Ectodermal cell (in vitro differentiated cells): ENCODE measurements around the gene AHNAK.
"Not testable (repeated sequence)": the region's sequence is repeated elsewhere in the genome, so short reads cannot be mapped to it uniquely, and the experiment has no call there.

Experiments used
- H3K27ac ChIP-seq: 2 replicates; pipeline ENCODE4 v1.7.0; 2013; ENCODE audit warnings: mild to moderate bottlenecking, low read depth, low read length; ENCODE audit not compliant: insufficient read depth, poor library complexity, severe bottlenecking
- H3K27me3 ChIP-seq: 2 replicates; pipeline ENCODE4 v1.7.0; 2013; ENCODE audit warnings: mild to moderate bottlenecking, low read length; ENCODE audit not compliant: insufficient read depth, control insufficient read depth, poor library complexity, severe bottlenecking
- H3K36me3 ChIP-seq: one replicate; pipeline ENCODE4 v1.7.0; 2013; ENCODE audit warnings: low read length; ENCODE audit not compliant: control insufficient read depth, insufficient read depth
- H3K4me1 ChIP-seq: one replicate; pipeline ENCODE4 v1.7.0; 2013; ENCODE audit warnings: low read length; ENCODE audit not compliant: control insufficient read depth, insufficient read depth
- H3K4me3 ChIP-seq: 2 replicates; pipeline ENCODE4 v1.7.0; 2013; ENCODE audit warnings: low read depth, low read length, control low read depth; ENCODE audit not compliant: insufficient read depth
- H3K9me3 ChIP-seq: 2 replicates; pipeline ENCODE4 v1.7.0; 2013; ENCODE audit warnings: mild to moderate bottlenecking, low read length, moderate library complexity; ENCODE audit not compliant: control insufficient read depth
- WGBS, 2 experiments: methylation state at CpG; one replicate each; pipeline ENCODE4 v1.1.7; 2013; ENCODE audit warnings: missing lambda C conversion rate in 2 of 2; 5-methylcytosine and 5-hydroxymethylcytosine counted together

Gene AHNAK

GRCh38 chr11:62459080-62459479 is 87.5 kb downstream of the AHNAK start:
- H3K4me3 ChIP-seq: no peak overlapping the region
- WGBS, 2 experiments: 83 to 84% methylated on average over 1 of the region's 1 CpG
- no peaks in the 10 kb centered on the region for H3K36me3 ChIP-seq
- no peaks in the 10 kb centered on the region for H3K27me3 ChIP-seq
- H3K9me3 ChIP-seq: no peaks in the 10 kb centered on the region
- H3K4me1 ChIP-seq: no peaks in the 10 kb centered on the region
- no peak overlapping the region for H3K27ac ChIP-seq

DNA sequence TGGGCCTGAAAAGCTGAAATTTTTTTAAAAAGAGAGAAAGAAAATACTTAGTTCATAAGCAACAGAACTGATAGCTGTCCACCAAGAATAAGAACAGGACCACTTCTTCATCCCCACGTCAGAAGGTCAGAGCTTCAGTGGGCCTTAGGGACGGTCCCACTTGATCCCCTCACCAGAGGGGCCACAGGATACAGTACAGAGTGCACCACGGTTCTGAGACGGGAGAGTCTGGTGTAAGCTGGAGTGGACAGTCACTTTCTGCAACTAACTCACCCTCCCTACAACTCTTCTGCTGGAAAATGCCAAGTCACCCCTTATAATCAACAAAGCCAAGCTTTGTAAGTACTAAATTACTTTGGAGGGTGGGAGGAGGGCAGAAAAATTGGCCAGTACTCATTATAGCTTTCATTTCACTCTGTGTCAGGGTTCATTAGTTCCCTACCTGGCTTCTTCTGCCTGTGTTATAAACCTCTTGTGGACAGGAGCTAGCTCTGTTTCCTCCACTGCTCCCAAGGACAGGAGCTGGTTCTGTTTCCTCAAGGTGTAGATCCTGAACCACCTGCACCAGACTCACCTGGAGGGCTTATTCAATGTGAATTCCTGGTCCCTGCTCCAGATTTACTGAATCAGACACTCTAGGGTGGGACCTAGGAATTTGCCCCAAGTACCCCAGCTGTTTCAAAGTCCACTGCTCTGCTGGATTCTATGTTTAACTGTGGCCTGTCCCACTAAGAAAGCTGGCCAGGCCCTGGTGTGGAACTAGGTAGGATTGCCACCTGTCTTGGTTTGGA is 88.2 kb downstream of the AHNAK start:
- 75 to 81% methylated on average over 4 of the region's 4 CpGs for WGBS, 2 experiments
- Histone ChIP-seq H3K4me1 (no peaks in the 10 kb centered on the region), H3K27me3 (no peaks in the 10 kb centered on the region), H3K36me3 (no peaks in the 10 kb centered on the region), H3K9me3 (no peaks in the 10 kb centered on the region), H3K4me3 (no peak overlapping the region), H3K27ac (no peak overlapping the region)

GRCh38 chr11:62457478-62457877 is 89.1 kb downstream of the AHNAK start:
- no peaks in the 10 kb centered on the region for H3K27me3 ChIP-seq
- WGBS, 2 experiments: 83 to 86% methylated on average over 4 of the region's 4 CpGs
- H3K27ac ChIP-seq: no peak overlapping the region
- H3K9me3 ChIP-seq: no peaks in the 10 kb centered on the region
- no peaks in the 10 kb centered on the region for H3K36me3 ChIP-seq
- H3K4me3 ChIP-seq: no peak overlapping the region
- no peaks in the 10 kb centered on the region for H3K4me1 ChIP-seq

DNA sequence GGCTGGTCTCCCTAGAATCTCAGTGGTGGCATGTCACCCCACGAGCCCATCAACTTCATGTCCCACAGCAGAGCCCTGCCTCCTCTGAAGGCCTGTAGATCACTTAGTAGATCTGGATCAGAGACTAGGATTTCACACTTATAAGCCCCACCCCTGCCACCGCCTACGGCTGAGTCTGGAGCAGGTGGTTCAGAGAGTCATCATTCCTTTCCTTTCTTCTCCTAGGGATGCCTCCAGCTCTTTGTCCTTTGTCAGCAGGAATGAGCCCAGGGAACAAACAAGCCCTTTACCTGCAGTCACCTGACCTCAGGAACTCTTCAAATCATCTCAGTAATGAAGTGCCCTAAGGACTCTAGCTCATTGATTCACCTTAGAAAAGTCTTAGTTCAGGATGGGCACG is 90.0 kb downstream of the AHNAK start:
- no peak overlapping the region for H3K27ac ChIP-seq
- no peaks in the 10 kb centered on the region for H3K4me1 ChIP-seq
- 85 to 90% methylated on average over 4 of the region's 4 CpGs for WGBS, 2 experiments
- no peaks in the 10 kb centered on the region for H3K27me3 ChIP-seq
- H3K4me3 ChIP-seq: no peak overlapping the region
- no peaks in the 10 kb centered on the region for H3K36me3 ChIP-seq
- H3K9me3 ChIP-seq: no peaks in the 10 kb centered on the region

- no peaks in the 10 kb centered on the region for H3K27me3 ChIP-seq
- H3K36me3 ChIP-seq: no peaks in the 10 kb centered on the region
- H3K9me3 ChIP-seq: no peaks in the 10 kb centered on the region
- no peaks in the 10 kb centered on the region for H3K4me1 ChIP-seq
- no peak overlapping the region for H3K27ac ChIP-seq
- WGBS, 2 experiments: 91 to 96% methylated on average over 11 of the region's 11 CpGs
- no peak overlapping the region for H3K4me3 ChIP-seq
These were observed 93.7 kb downstream of the AHNAK start for GRCh38 chr11:62452839-62453468.

- WGBS, 2 experiments: 88 to 92% methylated on average over 6 of the region's 6 CpGs
- Histone ChIP-seq H3K36me3 (no peaks in the 10 kb centered on the region), H3K27ac (no peak overlapping the region), H3K4me3 (no peak overlapping the region), H3K4me1 (no peaks in the 10 kb centered on the region), H3K27me3 (no peaks in the 10 kb centered on the region), H3K9me3 (no peaks in the 10 kb centered on the region)
These were observed 94.3 kb downstream of the AHNAK start for GRCh38 chr11:62452261-62452660.

GRCh38 chr11:62451241-62451621 is 95.4 kb downstream of the AHNAK start:
- no peak overlapping the region for H3K4me3 ChIP-seq
- H3K27ac ChIP-seq: no peak overlapping the region
- H3K9me3 ChIP-seq: no peaks in the 10 kb centered on the region
- 94 to 95% methylated on average over 8 of the region's 8 CpGs for WGBS, 2 experiments
- no peaks in the 10 kb centered on the region for H3K4me1 ChIP-seq
- no peaks in the 10 kb centered on the region for H3K27me3 ChIP-seq
- H3K36me3 ChIP-seq: no peaks in the 10 kb centered on the region

DNA sequence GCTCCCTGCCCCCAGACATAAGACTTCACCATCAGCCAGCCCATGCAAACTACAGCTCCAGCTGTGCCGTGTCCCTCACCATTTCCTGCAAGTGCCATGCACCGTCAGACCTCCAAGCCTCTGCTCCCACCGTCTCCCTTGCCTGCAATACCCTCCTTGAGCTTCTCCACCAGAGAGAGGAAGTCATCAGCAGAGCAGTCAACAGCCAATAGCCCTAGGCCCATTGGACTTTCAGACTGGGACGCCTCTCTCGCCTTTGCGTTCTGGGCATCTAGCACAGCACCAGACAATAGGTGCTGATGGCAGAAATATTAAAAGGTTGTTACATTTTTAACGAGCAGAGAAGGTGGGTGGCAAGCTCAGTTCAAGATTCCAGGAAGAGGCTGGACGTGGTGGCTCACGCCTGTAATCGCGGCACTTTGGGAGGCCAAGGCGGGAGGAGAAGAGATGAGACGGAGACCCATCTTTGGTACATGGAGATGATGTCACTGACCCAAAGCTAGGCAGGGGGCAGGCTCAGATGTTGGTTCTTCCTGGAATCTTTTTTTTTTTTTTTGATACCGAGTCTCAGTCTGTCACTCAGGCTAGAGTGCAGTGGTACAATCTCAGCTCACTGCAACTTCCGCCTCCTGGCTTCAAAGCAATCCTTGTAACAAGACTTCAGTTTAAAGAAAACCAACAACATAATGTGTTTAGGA is 95.9 kb downstream of the AHNAK start:
- H3K9me3 ChIP-seq: no peaks in the 10 kb centered on the region
- H3K36me3 ChIP-seq: no peaks in the 10 kb centered on the region
- H3K27me3 ChIP-seq: no peaks in the 10 kb centered on the region
- no peak overlapping the region for H3K27ac ChIP-seq
- H3K4me1 ChIP-seq: no peaks in the 10 kb centered on the region
- 88 to 91% methylated on average over 15 of the region's 15 CpGs for WGBS, 2 experiments
- no peak overlapping the region for H3K4me3 ChIP-seq

DNA sequence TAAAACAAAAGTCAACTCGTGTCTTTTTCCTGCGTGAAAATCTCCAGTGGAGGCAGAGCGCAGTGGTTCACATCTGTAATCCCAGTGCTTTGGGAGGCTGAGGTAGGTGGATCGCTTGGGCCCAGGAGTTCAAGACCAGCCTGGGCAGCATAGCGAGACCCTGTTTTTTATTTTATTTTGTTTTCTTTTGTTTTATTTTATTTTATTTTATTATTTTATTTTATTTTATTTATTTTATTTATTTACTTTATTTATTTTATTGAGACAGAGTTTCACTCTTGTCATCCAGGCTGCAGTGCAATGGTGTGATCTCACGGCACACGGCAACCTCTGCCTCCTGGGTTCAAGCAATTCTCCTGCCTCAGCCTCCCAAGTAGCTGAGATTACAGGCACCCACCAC is 96.7 kb downstream of the AHNAK start:
- H3K4me1 ChIP-seq, H3K27ac ChIP-seq, H3K36me3 ChIP-seq, H3K4me3 ChIP-seq, H3K9me3 ChIP-seq, H3K27me3 ChIP-seq: not testable (repeated sequence)
- 89 to 94% methylated on average over 6 of the region's 7 CpGs for WGBS, 2 experiments

DNA sequence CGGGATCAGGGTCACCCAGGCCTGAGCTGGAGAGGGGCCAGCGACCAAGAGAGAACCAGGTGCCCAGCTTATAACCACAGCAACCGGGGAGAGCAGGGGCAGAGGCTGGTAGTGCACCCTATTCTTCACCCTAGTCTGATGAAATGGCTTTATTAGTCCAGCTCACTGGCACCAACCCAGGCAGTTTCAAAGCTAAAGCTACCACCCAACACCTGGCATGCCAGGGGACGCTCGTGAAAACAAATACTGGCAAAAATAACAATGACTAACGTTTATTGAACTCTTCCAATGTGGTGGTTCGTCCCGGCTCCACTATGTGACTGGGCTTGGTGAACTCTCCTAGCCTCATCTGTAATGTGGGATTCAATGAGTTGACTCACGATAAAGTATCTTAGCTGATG is 97.2 kb downstream of the AHNAK start:
- Histone ChIP-seq H3K36me3 (no peaks in the 10 kb centered on the region), H3K4me1 (no peaks in the 10 kb centered on the region), H3K9me3 (no peaks in the 10 kb centered on the region), H3K27me3 (no peaks in the 10 kb centered on the region), H3K27ac (no peak overlapping the region), H3K4me3 (no peak overlapping the region)
- 91 to 94% methylated on average over 9 of the region's 9 CpGs for WGBS, 2 experiments
